ENCODE data around the gene MCF2L. TPM values are rescaled to one million over a fixed set of nuclear protein-coding genes. Genes with fewer than 3 reads are reported as not detected.

MCF2L gene
- polyA plus RNA-seq, 1 donor (not counting 4 experiments of a cell fraction or from before 2014, with no cell fraction given): 0.14 TPM

- no peaks in the 10 kb centered on the region for H3K4me1 ChIP-seq (ENCODE audit: control insufficient read depth, extremely low read depth, insufficient read depth, low read length)
- no peaks in the 10 kb centered on the region for H3K36me3 ChIP-seq (ENCODE audit: control insufficient read depth in 2 of 2, extremely low read depth in 1 of 2, insufficient read depth in 2 of 2, low read length in 2 of 2)
- no peaks in the 10 kb centered on the region for H3K27me3 ChIP-seq (ENCODE audit: control insufficient read depth, extremely low read depth, insufficient read depth, low read length)
- H3K79me2 ChIP-seq (ENCODE audit: control insufficient read depth, insufficient read depth, low read length): no peaks in the 10 kb centered on the region
- H3K9me3 ChIP-seq (ENCODE audit: control insufficient read depth, low read depth, low read length): no peaks in the 10 kb centered on the region
- FAIRE-seq (no peak), DNase-seq (ENCODE audit: low read depth, low spot score) (no peak)
- no peak overlapping the region for H2AFZ ChIP-seq (ENCODE audit: control insufficient read depth, low read length)
- no peak for TF ChIP-seq EZH2 (IDR thresholded peaks at IDR 0.05; ENCODE audit: low read length)
- no peak for TF ChIP-seq CTCF (optimal IDR thresholded peaks at IDR 0.05 in 1 of 3, IDR thresholded peaks at IDR 0.05 in 1 of 3, conservative IDR thresholded peaks at IDR 0.05 in 1 of 3; ENCODE audit: extremely low read depth in 1 of 3, insufficient read depth in 2 of 3, low read length in 3 of 3)
- H3K27ac ChIP-seq (ENCODE audit: control insufficient read depth, insufficient read depth, low read length): no peak overlapping the region
- H3K9ac ChIP-seq (ENCODE audit: control insufficient read depth, extremely low read depth, insufficient read depth, low read length): no peak overlapping the region
- H3K4me2 ChIP-seq (ENCODE audit: control insufficient read depth, extremely low read depth, insufficient read depth, low read depth, low read length): no peak overlapping the region
- H4K20me1 ChIP-seq (ENCODE audit: control insufficient read depth, extremely low read depth, insufficient read depth, low read length): no peaks in the 10 kb centered on the region
- no peaks in the 10 kb centered on the region for H3K9me1 ChIP-seq (ENCODE audit: control insufficient read depth, extremely low read depth, insufficient read depth, low read length)
- dilution Hi-C loops (cut with MboI; ENCODE audit: extremely low pct_ligation_motif_present, low sequenced_read_pairs): no loop called here
- H3K4me3 ChIP-seq (ENCODE audit: control insufficient read depth in 2 of 3, extremely low read depth in 1 of 3, insufficient read depth in 2 of 3, low read depth in 1 of 3, low read length in 3 of 3): no peak overlapping the region
Observed at GRCh38 chr13:113092776-113093579, 124.0 kb downstream of the MCF2L start.

GRCh38 chr13:113093580-113094409, 124.8 kb downstream of the MCF2L start:
- H3K9ac ChIP-seq (ENCODE audit: control insufficient read depth, extremely low read depth, insufficient read depth, low read length): no peak overlapping the region
- dilution Hi-C loops (cut with MboI; ENCODE audit: extremely low pct_ligation_motif_present, low sequenced_read_pairs): no loop called here

More at GRCh38 chr13:113093580-113094409, 124.8 kb downstream of the MCF2L start:
- H3K27ac ChIP-seq (ENCODE audit: control insufficient read depth, insufficient read depth, low read length): no peak overlapping the region
- no peak overlapping the region for H3K4me2 ChIP-seq (ENCODE audit: control insufficient read depth, extremely low read depth, insufficient read depth, low read depth, low read length)
- no peak for DNase-seq (ENCODE audit: low read depth, low spot score)
- H3K36me3 ChIP-seq (ENCODE audit: control insufficient read depth in 2 of 2, extremely low read depth in 1 of 2, insufficient read depth in 2 of 2, low read length in 2 of 2): no peaks in the 10 kb centered on the region
- H2AFZ ChIP-seq (ENCODE audit: control insufficient read depth, low read length): no peak overlapping the region
- TF ChIP-seq EZH2 (IDR thresholded peaks at IDR 0.05; ENCODE audit: low read length) (no peak), CTCF (optimal IDR thresholded peaks at IDR 0.05 in 1 of 3, IDR thresholded peaks at IDR 0.05 in 1 of 3, conservative IDR thresholded peaks at IDR 0.05 in 1 of 3; ENCODE audit: extremely low read depth in 1 of 3, insufficient read depth in 2 of 3, low read length in 3 of 3) (no peak)
- no peaks in the 10 kb centered on the region for H4K20me1 ChIP-seq (ENCODE audit: control insufficient read depth, extremely low read depth, insufficient read depth, low read length)
- H3K9me1 ChIP-seq (ENCODE audit: control insufficient read depth, extremely low read depth, insufficient read depth, low read length): no peaks in the 10 kb centered on the region
- no peaks in the 10 kb centered on the region for H3K9me3 ChIP-seq (ENCODE audit: control insufficient read depth, low read depth, low read length)
- no peak for FAIRE-seq
- no peaks in the 10 kb centered on the region for H3K79me2 ChIP-seq (ENCODE audit: control insufficient read depth, insufficient read depth, low read length)
- no peak overlapping the region for H3K4me3 ChIP-seq (ENCODE audit: control insufficient read depth in 2 of 3, extremely low read depth in 1 of 3, insufficient read depth in 2 of 3, low read depth in 1 of 3, low read length in 3 of 3)
- H3K27me3 ChIP-seq (ENCODE audit: control insufficient read depth, extremely low read depth, insufficient read depth, low read length): no peaks in the 10 kb centered on the region
- no peaks in the 10 kb centered on the region for H3K4me1 ChIP-seq (ENCODE audit: control insufficient read depth, extremely low read depth, insufficient read depth, low read length)

Measured in keratinocyte (primary cell).